Left colon (tissue), 2 donors: ENCODE data around the gene ZNF33B. TPM values are rescaled to one million over a fixed set of nuclear protein-coding genes. Genes with fewer than 3 reads are reported as not detected.
"Not testable (repeated sequence)": the region's sequence is repeated elsewhere in the genome, so short reads cannot be mapped to it uniquely, and the experiment has no call there.

Source experiments
- ATAC-seq: fragments of 200-7000 bp; cut with Tn5 transposase; one replicate; pipeline ENCODE4 v1.9.1; 2020; ENCODE audit warnings: mild to moderate bottlenecking, moderate library complexity
- DNase-seq, 2 donors: peaks; one replicate each; pipeline ENCODE4 v3.0.0-alpha.2; 2020
- intact Hi-C, 2 donors: fragments of 100-400 bp; cut with DNase I in 1 of 2; cut with micrococcal nuclease in 1 of 2; formaldehyde crosslinking; loops; one replicate each; pipeline versions ENCODE4 v1.11.2 to v1.14.0; 2022; cut with DNase I, micrococcal nuclease
- total RNA-seq, 2 donors: library from RNA; stranded (reverse); fragmentation: NEBNext Ultra II Directional; extraction: Animal tissue kit (Norgen Biotek cat#: 25700); gene quantifications; one replicate each; pipeline ENCODE4 v1.2.1, GENCODE V29; 2021
- donor health status: DM: no; HTN: no; CAD: no.
- donor health status: DM: yes; HTN: yes; CAD: no.

The ZNF33B gene
- total RNA-seq, 2 donors from 2014 or later = 26.0 to 31.0 TPM

- intact Hi-C loops = no loop called here
- no peak for ATAC-seq
- DNase-seq = no peak
Observed at GRCh38 chr10:42630537-42631134, 7.7 kb downstream of the ZNF33B start.

- intact Hi-C loops = no loop called here
- ATAC-seq = peak; percentile 25
- DNase-seq = no peak
Observed at GRCh38 chr10:42623929-42624328, 14.4 kb downstream of the ZNF33B start.

- DNase-seq (no peak), ATAC-seq (no peak)
- intact Hi-C loops = no loop called here
Observed at GRCh38 chr10:42618424-42618823, 19.9 kb downstream of the ZNF33B start.

- DNase-seq (no peak), ATAC-seq (no peak)
- intact Hi-C loops = no loop called here
Observed at GRCh38 chr10:42615419-42615818, 23.0 kb downstream of the ZNF33B start.

GRCh38 chr10:42609872-42610271 is 28.5 kb downstream of the ZNF33B start:
- ATAC-seq (no peak), DNase-seq (no peak)
- intact Hi-C loops = no loop called here

- intact Hi-C loops = no loop called here
- no peak for DNase-seq
- ATAC-seq = no peak
Observed at GRCh38 chr10:42598249-42598873, 40.0 kb downstream of the ZNF33B start.

GRCh38 chr10:42596196-42596595 is 42.2 kb downstream of the ZNF33B start:
- intact Hi-C loops = no loop called here
- no peak for ATAC-seq
- DNase-seq = no peak

- no peak for ATAC-seq
- intact Hi-C loops = no loop called here
- DNase-seq = no peak
Observed at GRCh38 chr10:42594246-42594650, 44.1 kb downstream of the ZNF33B start.

GRCh38 chr10:42593284-42593683 is 45.1 kb downstream of the ZNF33B start:
- no peak for ATAC-seq
- intact Hi-C loops = no loop called here
- no peak for DNase-seq

- DNase-seq (no peak), ATAC-seq (no peak)
- intact Hi-C loops = no loop called here
Observed at GRCh38 chr10:42583828-42584227, 54.5 kb downstream of the ZNF33B start.

- no peak for ATAC-seq
Observed at GRCh38 chr10:42578019-42578418, 60.4 kb downstream of the ZNF33B start.

GRCh38 chr10:42576338-42576737 is 62.0 kb downstream of the ZNF33B start:
- intact Hi-C loops = no loop called here
- DNase-seq (no peak), ATAC-seq (no peak)

More at GRCh38 chr10:42578019-42578418, 60.4 kb downstream of the ZNF33B start:
- no peak for DNase-seq
- intact Hi-C loops = no loop called here

GRCh38 chr10:42574336-42574735 is 64.0 kb downstream of the ZNF33B start:
- DNase-seq (no peak), ATAC-seq (no peak)
- intact Hi-C loops = no loop called here

- ATAC-seq (no peak), DNase-seq (no peak)
- intact Hi-C loops = no loop called here
Observed at GRCh38 chr10:42556931-42557330, 81.4 kb downstream of the ZNF33B start.

GRCh38 chr10:42553576-42553975 is 84.8 kb downstream of the ZNF33B start:
- peak in 1 of 2 donors; percentile 13 for DNase-seq
- intact Hi-C loops, ATAC-seq: not testable (repeated sequence)

GRCh38 chr10:42553064-42553407 is 85.3 kb downstream of the ZNF33B start:
- DNase-seq = no peak
- ATAC-seq = peak; percentile 26
- intact Hi-C loops = no loop called here

GRCh38 chr10:42552188-42553063 is 85.9 kb downstream of the ZNF33B start:
- ATAC-seq = peak; percentile 99
- intact Hi-C loops = no loop called here
- DNase-seq = peak; percentile 97 to 99

GRCh38 chr10:42551582-42552187 is 86.7 kb downstream of the ZNF33B start:
- ATAC-seq = no peak
- DNase-seq = peak in 1 of 2 donors; percentile 5
- intact Hi-C loops = no loop called here

GRCh38 chr10:42549851-42550250 is 88.5 kb downstream of the ZNF33B start:
- DNase-seq = no peak
- intact Hi-C loops = no loop called here
- ATAC-seq = no peak

GRCh38 chr10:42548254-42548653 is 90.1 kb downstream of the ZNF33B start:
- DNase-seq (no peak), ATAC-seq (no peak)
- intact Hi-C loops = no loop called here
